ENCODE results near the gene RCE1. TPM values are rescaled to one million over a fixed set of nuclear protein-coding genes. Genes with fewer than 3 reads are reported as not detected.

RCE1 gene
- total and polyA plus RNA-seq, 2 donors: 11.4 to 23.3 TPM

- WGBS: 97% methylated on average over 26 of the region's 26 CpGs
- H3K4me1 ChIP-seq (ENCODE audit: control insufficient read depth in 2 of 2, insufficient read depth in 2 of 2, low read length in 2 of 2): peaks cover 10 to 21% of the 10 kb centered on the region in 2 donors
- H3K4me3 ChIP-seq (ENCODE audit: low read length in 2 of 2): no peak overlapping the region
- no peak overlapping the region for H3K27ac ChIP-seq (ENCODE audit: low read depth in 1 of 2, low read length in 1 of 2)
- no peaks in the 10 kb centered on the region for H3K9me3 ChIP-seq (ENCODE audit: control insufficient read depth in 2 of 2, insufficient read depth in 1 of 2, low read length in 1 of 2)
- DNase-seq (ENCODE audit: low read depth in 6 of 9, low spot score in 9 of 9): no peak
- H3K27me3 ChIP-seq (ENCODE audit: control insufficient read depth in 2 of 2, insufficient read depth in 1 of 2, low read length in 1 of 2): no peaks in the 10 kb centered on the region
- H3K36me3 ChIP-seq (ENCODE audit: control insufficient read depth in 2 of 2, insufficient read depth in 2 of 2, low read length in 1 of 2): peaks cover 5 to 12% of the 10 kb centered on the region in 2 donors
Observed at GRCh38 chr11:66853242-66854229, 10.3 kb downstream of the RCE1 start.

- 96% methylated on average over 12 of the region's 12 CpGs for WGBS
Observed at GRCh38 chr11:66854231-66854661, 11.0 kb downstream of the RCE1 start.

GRCh38 chr11:66854729-66855211 is 11.5 kb downstream of the RCE1 start:
- WGBS: 97% methylated on average over 15 of the region's 15 CpGs
- Histone ChIP-seq H3K27me3 (ENCODE audit: control insufficient read depth in 2 of 2, insufficient read depth in 1 of 2, low read length in 1 of 2) (no peaks in the 10 kb centered on the region), H3K36me3 (ENCODE audit: control insufficient read depth in 2 of 2, insufficient read depth in 2 of 2, low read length in 1 of 2) (peaks cover 2 to 11% of the 10 kb centered on the region in 2 donors), H3K9me3 (ENCODE audit: control insufficient read depth in 2 of 2, insufficient read depth in 1 of 2, low read length in 1 of 2) (no peaks in the 10 kb centered on the region), H3K4me1 (ENCODE audit: control insufficient read depth in 2 of 2, insufficient read depth in 2 of 2, low read length in 2 of 2) (peaks cover 10 to 21% of the 10 kb centered on the region in 2 donors), H3K4me3 (ENCODE audit: low read length in 2 of 2) (no peak overlapping the region), H3K27ac (ENCODE audit: low read depth in 1 of 2, low read length in 1 of 2) (no peak overlapping the region)
- no peak for DNase-seq (ENCODE audit: low read depth in 6 of 9, low spot score in 9 of 9)

More at GRCh38 chr11:66854231-66854661, 11.0 kb downstream of the RCE1 start:
- Histone ChIP-seq H3K36me3 (ENCODE audit: control insufficient read depth in 2 of 2, insufficient read depth in 2 of 2, low read length in 1 of 2) (peaks cover 2 to 11% of the 10 kb centered on the region in 2 donors), H3K27ac (ENCODE audit: low read depth in 1 of 2, low read length in 1 of 2) (no peak overlapping the region), H3K27me3 (ENCODE audit: control insufficient read depth in 2 of 2, insufficient read depth in 1 of 2, low read length in 1 of 2) (no peaks in the 10 kb centered on the region), H3K4me3 (ENCODE audit: low read length in 2 of 2) (no peak overlapping the region), H3K4me1 (ENCODE audit: control insufficient read depth in 2 of 2, insufficient read depth in 2 of 2, low read length in 2 of 2) (peaks cover 10 to 21% of the 10 kb centered on the region in 2 donors), H3K9me3 (ENCODE audit: control insufficient read depth in 2 of 2, insufficient read depth in 1 of 2, low read length in 1 of 2) (no peaks in the 10 kb centered on the region)
- no peak for DNase-seq (ENCODE audit: low read depth in 6 of 9, low spot score in 9 of 9)

- Histone ChIP-seq H3K9me3 (ENCODE audit: control insufficient read depth in 2 of 2, insufficient read depth in 1 of 2, low read length in 1 of 2) (no peaks in the 10 kb centered on the region), H3K4me3 (ENCODE audit: low read length in 2 of 2) (peak overlapping the region; percentile 63 to 70), H3K4me1 (ENCODE audit: control insufficient read depth in 2 of 2, insufficient read depth in 2 of 2, low read length in 2 of 2) (peaks cover 10 to 21% of the 10 kb centered on the region in 2 donors), H3K36me3 (ENCODE audit: control insufficient read depth in 2 of 2, insufficient read depth in 2 of 2, low read length in 1 of 2) (peaks cover 2 to 13% of the 10 kb centered on the region in 2 donors), H3K27me3 (ENCODE audit: control insufficient read depth in 2 of 2, insufficient read depth in 1 of 2, low read length in 1 of 2) (no peaks in the 10 kb centered on the region), H3K27ac (ENCODE audit: low read depth in 1 of 2, low read length in 1 of 2) (peak overlapping the region; percentile 80 to 81)
- WGBS: 4% methylated on average over 51 of the region's 51 CpGs
- DNase-seq (ENCODE audit: low read depth in 6 of 9, low spot score in 9 of 9): peak in 6 of 9 donors; percentile 45 to 76 (median 64)
Observed at GRCh38 chr11:66855574-66856495, 12.6 kb downstream of the RCE1 start.

- peak in 5 of 9 donors; percentile 40 to 84 (median 50) for DNase-seq (ENCODE audit: low read depth in 6 of 9, low spot score in 9 of 9)
- Histone ChIP-seq H3K27me3 (ENCODE audit: control insufficient read depth in 2 of 2, insufficient read depth in 1 of 2, low read length in 1 of 2) (no peaks in the 10 kb centered on the region), H3K36me3 (ENCODE audit: control insufficient read depth in 2 of 2, insufficient read depth in 2 of 2, low read length in 1 of 2) (peaks cover 2 to 13% of the 10 kb centered on the region in 2 donors), H3K4me1 (ENCODE audit: control insufficient read depth in 2 of 2, insufficient read depth in 2 of 2, low read length in 2 of 2) (peaks cover 10 to 18% of the 10 kb centered on the region in 2 donors), H3K9me3 (ENCODE audit: control insufficient read depth in 2 of 2, insufficient read depth in 1 of 2, low read length in 1 of 2) (no peaks in the 10 kb centered on the region), H3K4me3 (ENCODE audit: low read length in 2 of 2) (peak within 1 kb of the TSS; percentile 63 to 70), H3K27ac (ENCODE audit: low read depth in 1 of 2, low read length in 1 of 2) (peak within 1 kb of the TSS; percentile 80 to 81)
- under 1% methylated on average over 103 of the region's 103 CpGs for WGBS
Observed at GRCh38 chr11:66856496-66857233, 13.4 kb downstream of the RCE1 start, which contains the start of gene LRFN4. TSS of gene LRFN4 (plus strand) at chr11:66857064. CDS start at chr11:66857745, 681 bp downstream.

DNA sequence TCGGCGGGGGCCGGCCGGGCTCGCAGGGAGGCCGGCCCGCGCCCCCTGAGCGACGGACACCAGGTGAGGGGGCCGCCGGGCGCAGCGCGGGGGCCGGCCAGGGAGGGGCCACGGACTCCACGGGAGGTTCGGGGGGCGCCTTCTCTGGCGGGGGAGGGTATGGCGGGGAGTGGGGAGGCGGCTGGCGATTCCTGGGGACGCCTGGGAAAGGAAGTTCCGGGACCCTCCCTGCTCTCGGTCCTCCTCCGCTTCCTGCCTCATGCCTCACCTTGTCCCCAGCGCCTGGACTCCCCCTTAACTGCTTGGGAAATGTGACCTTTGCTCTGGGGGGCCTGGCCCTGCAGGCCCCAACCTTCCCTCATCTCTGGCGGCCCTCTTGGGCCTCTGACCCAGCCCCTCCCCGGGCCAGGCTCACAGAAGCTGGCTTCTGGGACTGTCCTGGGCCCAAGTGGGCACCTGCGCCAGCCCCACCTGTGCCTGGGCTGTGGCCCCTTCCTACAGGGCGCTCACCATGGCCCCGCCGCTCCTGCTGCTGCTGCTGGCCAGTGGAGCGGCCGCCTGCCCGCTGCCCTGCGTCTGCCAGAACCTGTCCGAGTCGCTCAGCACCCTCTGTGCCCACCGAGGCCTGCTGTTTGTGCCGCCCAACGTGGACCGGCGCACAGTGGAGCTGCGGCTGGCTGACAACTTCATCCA is 14.1 kb downstream of the RCE1 start:
- WGBS: 41% methylated on average over 47 of the region's 47 CpGs

GRCh38 chr11:66857927-66858185 is 14.6 kb downstream of the RCE1 start:
- no peak for DNase-seq (ENCODE audit: low read depth in 6 of 9, low spot score in 9 of 9)
- Histone ChIP-seq H3K4me1 (ENCODE audit: control insufficient read depth in 2 of 2, insufficient read depth in 2 of 2, low read length in 2 of 2) (peaks cover 10% of the 10 kb centered on the region in 2 donors), H3K27me3 (ENCODE audit: control insufficient read depth in 2 of 2, insufficient read depth in 1 of 2, low read length in 1 of 2) (no peaks in the 10 kb centered on the region), H3K36me3 (ENCODE audit: control insufficient read depth in 2 of 2, insufficient read depth in 2 of 2, low read length in 1 of 2) (peaks cover 2 to 13% of the 10 kb centered on the region in 2 donors), H3K9me3 (ENCODE audit: control insufficient read depth in 2 of 2, insufficient read depth in 1 of 2, low read length in 1 of 2) (no peaks in the 10 kb centered on the region), H3K4me3 (ENCODE audit: low read length in 2 of 2) (no peak overlapping the region), H3K27ac (ENCODE audit: low read depth in 1 of 2, low read length in 1 of 2) (no peak overlapping the region)
- WGBS: 98% methylated on average over 19 of the region's 19 CpGs

More for the DNA sequence above, 14.1 kb downstream of the RCE1 start:
- DNase-seq (ENCODE audit: low read depth in 6 of 9, low spot score in 9 of 9): no peak
- Histone ChIP-seq H3K36me3 (ENCODE audit: control insufficient read depth in 2 of 2, insufficient read depth in 2 of 2, low read length in 1 of 2) (peaks cover 2 to 13% of the 10 kb centered on the region in 2 donors), H3K4me3 (ENCODE audit: low read length in 2 of 2) (peak overlapping the region; percentile 22 to 70), H3K27me3 (ENCODE audit: control insufficient read depth in 2 of 2, insufficient read depth in 1 of 2, low read length in 1 of 2) (no peaks in the 10 kb centered on the region), H3K9me3 (ENCODE audit: control insufficient read depth in 2 of 2, insufficient read depth in 1 of 2, low read length in 1 of 2) (no peaks in the 10 kb centered on the region), H3K27ac (ENCODE audit: low read depth in 1 of 2, low read length in 1 of 2) (no peak overlapping the region), H3K4me1 (ENCODE audit: control insufficient read depth in 2 of 2, insufficient read depth in 2 of 2, low read length in 2 of 2) (peaks cover 10 to 11% of the 10 kb centered on the region in 2 donors)
